ENCODE measurements around the gene WAPL.

The WAPL gene

GRCh38 chr10:86449926-86450558 is 71.5 kb downstream of the WAPL start:
- no peak for TF ChIP-seq CTCF (IDR thresholded peaks at IDR 0.05; ENCODE audit: low read depth, low read length)
- no peak overlapping the region for H3K4me3 ChIP-seq (ENCODE audit: low read depth, low read length)

DNA sequence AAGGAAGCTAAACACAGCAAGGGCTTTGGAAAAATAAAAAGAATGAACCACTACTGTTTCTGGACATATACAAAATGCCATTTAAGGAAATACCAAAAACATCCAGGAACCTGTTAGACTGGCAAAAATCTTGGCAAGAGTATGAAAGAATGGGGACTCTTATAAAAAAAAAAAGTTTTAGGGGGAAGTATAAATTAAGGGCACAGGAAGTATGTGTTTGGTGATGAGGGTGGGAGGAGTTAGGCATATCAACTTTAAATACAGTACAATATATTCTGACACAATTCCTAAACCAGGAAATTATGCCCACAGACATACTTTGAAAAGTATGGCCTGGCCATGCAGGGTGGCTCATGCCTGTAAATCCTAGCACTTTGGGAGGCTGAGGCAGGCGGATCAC is 74.2 kb downstream of the WAPL start:
- TF ChIP-seq CTCF (IDR thresholded peaks at IDR 0.05; ENCODE audit: low read depth, low read length): no peak
- no peak overlapping the region for H3K4me3 ChIP-seq (ENCODE audit: low read depth, low read length)

GRCh38 chr10:86446987-86447386 is 74.6 kb downstream of the WAPL start:
- no peak for TF ChIP-seq CTCF (IDR thresholded peaks at IDR 0.05; ENCODE audit: low read depth, low read length)
- H3K4me3 ChIP-seq (ENCODE audit: low read depth, low read length): no peak overlapping the region

- TF ChIP-seq CTCF (IDR thresholded peaks at IDR 0.05; ENCODE audit: low read depth, low read length): no peak
These were observed 75.2 kb downstream of the WAPL start for GRCh38 chr10:86446440-86446839.

DNA sequence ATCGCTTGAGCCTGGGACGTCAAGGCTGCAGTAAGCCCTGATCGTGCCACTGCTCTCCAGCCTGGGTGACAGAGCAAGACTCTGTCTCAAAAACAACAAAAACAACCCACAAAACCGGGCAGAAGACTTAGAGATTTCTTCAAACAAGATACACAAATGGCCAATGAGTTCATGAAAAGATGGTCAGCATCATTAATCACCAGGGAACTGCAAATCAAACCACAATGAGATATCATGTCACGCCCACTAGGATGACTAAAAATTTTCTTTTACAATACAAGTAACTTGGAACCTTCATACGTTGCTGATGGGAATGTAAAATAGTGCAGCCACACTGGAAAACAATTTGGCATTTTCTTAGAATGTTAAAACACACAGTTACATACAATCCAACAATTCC is 77.7 kb downstream of the WAPL start:
- H3K4me3 ChIP-seq (ENCODE audit: low read depth, low read length): no peak overlapping the region
- no peak for TF ChIP-seq CTCF (IDR thresholded peaks at IDR 0.05; ENCODE audit: low read depth, low read length)

More at GRCh38 chr10:86446440-86446839, 75.2 kb downstream of the WAPL start:
- H3K4me3 ChIP-seq (ENCODE audit: low read depth, low read length): no peak overlapping the region

GRCh38 chr10:86443069-86443468 is 78.5 kb downstream of the WAPL start:
- no peak for TF ChIP-seq CTCF (IDR thresholded peaks at IDR 0.05; ENCODE audit: low read depth, low read length)
- H3K4me3 ChIP-seq (ENCODE audit: low read depth, low read length): no peak overlapping the region

- TF ChIP-seq CTCF (IDR thresholded peaks at IDR 0.05; ENCODE audit: low read depth, low read length): no peak
- H3K4me3 ChIP-seq (ENCODE audit: low read depth, low read length): no peak overlapping the region
These were observed 80.4 kb downstream of the WAPL start for GRCh38 chr10:86440874-86441843.

All from WI38 (cell line).